Esophagus muscularis mucosa (tissue), 4 donors: ENCODE data around the gene PTPRZ1.

ENCODE experiments used
- EP300 ChIP-seq: sonication (generic); formaldehyde crosslinking; IDR thresholded peaks from one replicate; pipeline ENCODE4 v1.6.1; 2017; ENCODE audit warnings: antibody characterized with exemption
- POLR2A ChIP-seq: fragments of 450-650 bp; IDR thresholded peaks from one replicate; pipeline ENCODE4 v1.6.1; 2017; ENCODE audit warnings: antibody characterized with exemption, moderate library complexity, mild to moderate bottlenecking, low read depth
- POLR2AphosphoS5 ChIP-seq, 2 donors: sonication (generic); formaldehyde crosslinking; IDR thresholded peaks; one replicate each; pipeline ENCODE4 v1.6.1; 2017; ENCODE audit warnings: antibody characterized with exemption in 2 of 2
- TF ChIP-seq, protein P1 (sequence below), 3 experiments: fragments of 200-600 bp in 2 of 3; fragments of 450-650 bp in 1 of 3; sonication (generic) in 2 of 3; IDR thresholded peaks; one replicate each; pipeline ENCODE4 v1.5.1; 2017 to 2019; ENCODE audit warnings: antibody characterized with exemption in 3 of 3, mild to moderate bottlenecking in 2 of 3, moderate library complexity in 1 of 3

DNA sequence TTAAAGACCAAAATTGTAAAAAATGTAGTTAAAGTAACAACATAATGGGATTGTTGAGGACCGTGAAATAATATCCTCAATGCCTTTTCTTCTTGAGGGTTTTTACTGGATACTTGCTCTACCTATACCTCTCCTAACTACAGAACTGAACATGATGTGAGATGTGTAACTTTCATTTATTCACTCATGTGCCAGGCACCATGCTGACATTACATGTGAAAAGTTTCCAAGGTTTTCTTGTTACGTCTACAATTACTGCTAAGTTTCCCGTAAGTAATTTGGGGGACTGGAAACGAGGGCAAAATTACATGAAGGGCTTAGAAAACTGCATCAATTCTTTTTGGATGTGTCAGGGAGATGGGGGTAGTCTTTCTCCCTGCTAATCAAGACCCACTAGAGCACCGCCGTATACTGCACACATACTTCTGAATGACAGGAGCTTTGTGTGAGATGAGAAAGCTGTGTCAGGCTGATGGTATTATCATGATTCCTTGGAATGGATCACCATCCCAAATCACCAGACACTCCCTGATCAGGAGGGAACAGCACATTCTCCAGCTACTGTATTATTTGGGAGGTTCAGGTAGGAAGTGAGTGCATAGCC lies 41.8 kb downstream of the PTPRZ1 start:
- TF ChIP-seq, protein P1, sequence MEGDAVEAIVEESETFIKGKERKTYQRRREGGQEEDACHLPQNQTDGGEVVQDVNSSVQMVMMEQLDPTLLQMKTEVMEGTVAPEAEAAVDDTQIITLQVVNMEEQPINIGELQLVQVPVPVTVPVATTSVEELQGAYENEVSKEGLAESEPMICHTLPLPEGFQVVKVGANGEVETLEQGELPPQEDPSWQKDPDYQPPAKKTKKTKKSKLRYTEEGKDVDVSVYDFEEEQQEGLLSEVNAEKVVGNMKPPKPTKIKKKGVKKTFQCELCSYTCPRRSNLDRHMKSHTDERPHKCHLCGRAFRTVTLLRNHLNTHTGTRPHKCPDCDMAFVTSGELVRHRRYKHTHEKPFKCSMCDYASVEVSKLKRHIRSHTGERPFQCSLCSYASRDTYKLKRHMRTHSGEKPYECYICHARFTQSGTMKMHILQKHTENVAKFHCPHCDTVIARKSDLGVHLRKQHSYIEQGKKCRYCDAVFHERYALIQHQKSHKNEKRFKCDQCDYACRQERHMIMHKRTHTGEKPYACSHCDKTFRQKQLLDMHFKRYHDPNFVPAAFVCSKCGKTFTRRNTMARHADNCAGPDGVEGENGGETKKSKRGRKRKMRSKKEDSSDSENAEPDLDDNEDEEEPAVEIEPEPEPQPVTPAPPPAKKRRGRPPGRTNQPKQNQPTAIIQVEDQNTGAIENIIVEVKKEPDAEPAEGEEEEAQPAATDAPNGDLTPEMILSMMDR (IDR thresholded peaks at IDR 0.05), result no peak
- TF ChIP-seq POLR2AphosphoS5 (IDR thresholded peaks at IDR 0.05) (no peak), POLR2A (no peak), EP300 (no peak)
